Muscle of arm (tissue), 12 donors: ENCODE results near the gene CFAP77. TPM values are rescaled to one million over a fixed set of nuclear protein-coding genes. Genes with fewer than 3 reads are reported as not detected.
A peak's percentile ranks its signal among the peaks of the same experiment; 100 is the strongest.

Experiments
- DNase-seq: peaks from one replicate; pipeline ENCODE4 v3.0.0-alpha.2; 2013
- polyA plus RNA-seq, 12 donors: library from polyadenylated mRNA; unstranded; fragments of 120-200 nt; gene quantifications; one replicate each; pipeline ENCODE4 v1.2.1, GENCODE V29; 2013; ENCODE audit not compliant: insufficient read length in 12 of 12

Gene CFAP77
- polyA plus RNA-seq, 12 donors, result 0.09 to 0.32 (median 0.18) TPM; not detected in 9

DNA sequence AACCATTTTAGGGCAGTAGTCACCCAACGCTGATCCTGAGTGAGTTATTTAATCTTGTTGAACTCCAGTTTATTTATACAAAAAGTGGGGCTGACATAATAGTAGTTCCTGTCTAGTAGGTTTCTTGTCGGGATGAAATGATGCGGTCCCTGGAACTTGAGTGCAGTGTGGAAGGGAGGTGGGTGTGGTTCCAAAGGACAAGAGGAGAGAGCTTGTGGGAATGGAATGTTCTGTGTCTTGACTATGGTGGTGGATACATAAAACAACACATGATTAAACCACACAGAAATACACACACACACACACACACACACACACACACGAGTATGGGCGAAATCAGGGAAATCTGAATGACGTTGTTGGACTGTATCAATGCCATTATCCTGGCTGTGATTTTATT lies 106.3 kb downstream of the CFAP77 start:
- no peak for DNase-seq

DNA sequence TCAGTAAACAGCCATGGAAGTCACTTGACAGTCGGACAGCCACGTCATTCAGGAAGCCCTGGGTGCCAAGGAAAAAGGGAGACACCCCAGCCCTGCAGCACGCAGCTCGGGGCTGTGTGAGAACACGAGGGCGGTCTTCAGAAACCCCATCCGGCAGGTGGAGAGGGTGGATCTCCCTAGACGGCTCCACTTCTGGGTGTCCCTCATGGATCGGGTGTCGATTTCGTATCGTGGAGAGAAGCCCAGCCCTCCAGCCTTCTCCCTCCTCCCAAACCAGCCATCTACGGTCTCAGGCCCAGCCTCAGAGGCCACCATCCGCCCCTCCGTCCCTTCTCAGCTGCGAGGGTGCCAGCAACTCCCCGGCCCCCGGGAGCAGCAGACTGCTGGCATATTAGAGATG lies 106.9 kb downstream of the CFAP77 start:
- no peak for DNase-seq

DNA sequence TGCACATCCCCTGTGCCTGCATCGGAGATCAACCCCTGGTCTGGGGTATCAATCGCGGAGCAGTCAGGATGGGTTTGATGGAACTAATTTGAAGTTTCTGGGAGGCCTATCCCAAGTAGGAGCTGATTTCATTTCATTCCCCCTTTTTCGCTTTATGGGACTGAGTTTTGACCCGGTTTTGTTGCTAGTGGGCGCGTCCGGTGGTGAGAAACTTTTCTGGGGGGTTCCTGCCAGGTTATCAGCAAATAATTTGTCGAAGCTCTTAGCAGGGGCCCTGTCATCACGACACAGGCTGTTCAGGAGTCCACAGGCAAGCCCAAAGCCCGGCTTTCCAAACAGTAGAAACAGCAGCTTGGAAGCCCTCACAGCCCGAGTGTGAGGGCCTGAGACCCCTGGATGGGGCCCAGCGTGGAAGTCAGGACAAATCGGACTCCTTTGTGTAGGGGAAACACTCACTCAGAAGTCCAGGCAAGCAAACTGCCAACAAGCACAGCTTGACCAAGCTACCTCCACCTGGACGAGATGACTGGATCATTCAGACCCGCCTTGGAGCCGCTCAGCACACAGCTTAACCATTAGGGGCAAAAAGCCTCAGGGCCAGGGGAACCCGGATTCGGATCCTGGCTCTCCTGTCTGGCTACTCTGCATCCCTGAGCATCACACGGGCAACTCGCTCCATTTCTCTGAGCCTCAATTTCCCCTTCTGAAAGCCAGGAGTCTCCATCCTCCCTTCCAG lies 108.0 kb downstream of the CFAP77 start:
- no peak for DNase-seq

DNA sequence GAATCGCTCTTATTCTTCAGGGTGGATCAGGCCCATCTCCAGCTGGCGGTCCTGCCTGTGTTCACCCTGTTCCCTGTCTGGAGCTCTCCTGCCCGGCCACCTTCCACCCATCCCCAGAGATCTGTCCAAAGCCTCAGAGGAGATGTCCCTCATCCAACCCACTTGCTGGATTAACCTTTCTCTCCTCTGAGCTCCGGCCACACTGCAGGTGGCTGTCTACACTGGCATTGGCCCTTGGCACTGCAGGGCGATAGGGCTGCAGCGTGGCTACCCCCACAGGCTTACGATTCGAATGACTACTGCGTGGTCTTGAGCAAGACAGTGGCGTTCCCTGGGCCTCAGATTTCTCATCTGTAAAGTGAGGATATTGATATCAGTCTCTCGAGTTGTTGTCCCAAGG lies 108.6 kb downstream of the CFAP77 start:
- no peak for DNase-seq

DNA sequence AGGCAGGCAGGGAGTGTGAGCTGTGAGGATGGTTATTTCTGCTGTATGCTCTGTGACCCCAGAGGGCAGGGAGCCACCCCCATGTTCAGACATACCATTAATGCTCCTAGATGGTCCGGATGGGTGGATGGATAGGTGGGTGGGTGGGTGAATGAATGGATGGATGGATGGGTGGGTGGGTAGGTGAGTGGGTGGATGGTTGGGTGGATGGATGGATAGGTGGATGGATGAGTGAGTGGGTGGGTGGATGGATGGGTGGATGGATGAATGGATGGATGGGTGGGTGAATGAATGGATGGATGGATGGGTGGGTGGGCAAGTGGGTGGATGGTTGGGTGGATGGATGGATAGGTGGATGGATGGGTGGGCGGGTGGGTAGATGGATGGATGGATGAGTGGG lies 109.0 kb downstream of the CFAP77 start:
- DNase-seq, result no peak

DNA sequence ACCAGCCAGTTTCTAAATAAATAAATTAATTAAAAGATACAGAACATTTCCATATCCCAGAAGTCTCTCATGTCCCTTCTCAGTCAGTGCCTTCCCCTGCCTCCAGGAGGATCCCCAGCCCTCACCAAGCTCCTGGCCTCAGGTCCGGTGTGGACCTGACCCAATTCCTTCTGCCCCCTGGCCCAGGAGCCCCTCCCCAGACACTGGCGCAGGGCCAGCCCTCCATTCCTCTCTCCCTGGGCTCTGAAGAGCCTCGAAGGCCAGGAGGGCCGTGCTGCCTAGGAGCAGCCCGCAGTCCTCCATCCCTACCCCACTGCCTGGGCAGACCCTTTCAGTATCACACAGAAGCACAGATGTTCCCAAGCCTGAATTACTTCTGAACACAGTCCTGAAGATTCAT lies 110.6 kb downstream of the CFAP77 start:
- DNase-seq, result no peak

DNA sequence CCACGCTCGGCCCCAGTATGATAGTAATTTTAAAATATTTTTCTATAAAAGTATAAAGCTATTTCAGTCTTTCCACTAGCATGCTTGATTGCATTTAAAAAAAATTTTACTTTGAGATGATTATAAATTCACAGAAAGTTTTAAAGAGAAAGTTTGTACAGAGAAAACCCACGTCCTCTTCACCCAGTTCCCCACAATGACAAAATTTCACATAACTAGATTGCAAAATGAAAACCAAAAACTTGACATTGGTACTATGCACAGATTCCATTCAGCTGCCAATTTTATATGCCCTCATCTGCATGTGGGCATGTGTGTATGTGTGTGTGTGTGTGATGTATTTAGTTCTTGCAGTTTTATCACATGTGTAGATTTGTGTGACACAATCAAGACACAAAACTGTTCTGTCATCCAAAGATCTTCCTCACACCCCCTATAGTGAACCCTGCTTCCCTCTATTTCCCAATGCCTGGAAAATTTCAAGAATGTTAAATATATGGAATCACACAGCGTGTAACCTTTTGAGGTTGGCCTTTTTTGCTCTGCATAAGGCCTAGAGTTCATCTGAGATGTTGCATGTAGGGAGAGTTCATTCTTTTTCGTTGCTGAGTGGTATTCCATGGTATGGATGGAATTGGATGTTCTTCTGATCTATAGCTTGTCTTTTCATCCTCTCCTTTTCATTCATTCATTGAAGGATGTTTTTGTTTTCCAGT lies 115.5 kb downstream of the CFAP77 start:
- no peak for DNase-seq

DNA sequence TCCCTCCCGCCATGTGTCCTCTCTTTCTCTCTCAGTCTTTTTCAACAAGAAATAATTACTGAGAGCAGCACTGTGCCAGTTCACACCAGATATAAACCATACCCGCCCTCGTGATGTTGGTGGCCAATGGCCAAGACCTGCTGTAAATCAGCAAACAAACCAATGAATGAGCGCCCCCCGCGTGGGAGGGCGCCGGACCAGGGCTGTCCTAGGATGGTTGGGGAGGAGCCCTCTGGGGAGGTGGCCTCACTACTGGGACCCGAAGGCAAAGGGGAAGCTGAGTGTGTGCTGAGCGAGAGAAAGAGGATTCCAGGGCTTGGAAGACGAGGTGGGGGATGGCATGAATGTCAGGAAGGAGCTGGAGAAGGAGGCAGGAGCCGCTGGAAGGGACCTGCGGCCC lies 121.2 kb downstream of the CFAP77 start:
- DNase-seq, result no peak

DNA sequence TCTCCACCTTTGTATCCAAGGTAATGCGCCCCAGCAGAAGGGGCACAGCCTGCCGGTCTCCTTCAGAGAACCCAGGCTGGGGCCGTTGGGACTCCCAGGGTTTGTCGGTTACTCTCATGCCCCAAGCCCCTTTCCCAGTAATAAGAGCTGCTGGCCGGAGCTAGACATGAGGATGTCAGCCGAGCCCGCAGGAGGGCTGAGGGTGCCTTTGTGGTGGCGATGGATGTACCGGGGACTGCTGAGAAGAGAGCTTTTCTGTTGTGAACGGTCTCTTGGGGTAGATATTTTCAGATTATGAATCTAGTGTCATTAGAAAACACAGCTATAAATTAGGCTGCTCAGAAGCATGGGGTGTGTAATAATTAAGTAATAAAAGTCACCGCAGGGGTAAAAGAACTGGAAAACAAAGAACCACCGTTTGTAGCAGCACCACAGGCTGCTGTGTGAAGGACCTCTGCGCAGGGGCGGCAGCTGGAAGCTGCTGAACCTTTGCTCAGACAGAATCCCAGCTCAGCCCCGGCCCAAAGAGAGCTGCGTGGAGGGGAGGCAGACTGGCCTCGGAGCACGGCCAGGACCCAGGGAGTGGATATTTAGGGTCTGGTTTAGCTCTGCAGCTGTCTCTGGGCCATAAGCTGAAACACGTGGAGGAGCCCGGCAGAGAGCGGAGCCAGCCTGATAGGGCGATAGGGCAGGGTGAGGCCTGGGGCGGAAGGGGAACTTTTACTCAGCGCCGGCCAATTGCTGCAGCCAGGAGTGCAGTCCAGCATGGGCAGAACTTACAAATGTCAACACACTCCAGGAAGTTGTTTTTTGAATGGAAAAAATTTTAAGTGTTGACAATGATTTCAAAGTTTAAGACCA lies 121.9 kb downstream of the CFAP77 start:
- DNase-seq, result no peak

DNA sequence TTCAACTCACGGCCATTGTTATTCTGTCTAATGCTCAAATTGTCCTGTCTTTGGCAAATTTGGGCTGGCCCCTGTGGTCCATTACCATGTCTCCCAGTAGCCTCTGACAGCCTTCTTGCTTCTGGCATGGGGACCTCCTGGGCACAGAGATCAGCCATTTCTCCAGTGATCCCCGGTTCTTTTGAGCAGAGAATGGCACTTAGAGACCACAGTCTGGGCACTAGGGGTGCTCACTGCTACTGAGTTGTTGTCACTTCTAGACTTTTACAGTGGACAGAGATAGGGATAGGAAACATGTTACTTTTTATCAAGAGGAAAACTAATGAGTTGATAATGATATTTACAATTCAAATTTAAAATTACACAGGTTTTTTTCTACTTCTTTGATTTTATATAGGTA lies 124.8 kb downstream of the CFAP77 start:
- no peak for DNase-seq

DNA sequence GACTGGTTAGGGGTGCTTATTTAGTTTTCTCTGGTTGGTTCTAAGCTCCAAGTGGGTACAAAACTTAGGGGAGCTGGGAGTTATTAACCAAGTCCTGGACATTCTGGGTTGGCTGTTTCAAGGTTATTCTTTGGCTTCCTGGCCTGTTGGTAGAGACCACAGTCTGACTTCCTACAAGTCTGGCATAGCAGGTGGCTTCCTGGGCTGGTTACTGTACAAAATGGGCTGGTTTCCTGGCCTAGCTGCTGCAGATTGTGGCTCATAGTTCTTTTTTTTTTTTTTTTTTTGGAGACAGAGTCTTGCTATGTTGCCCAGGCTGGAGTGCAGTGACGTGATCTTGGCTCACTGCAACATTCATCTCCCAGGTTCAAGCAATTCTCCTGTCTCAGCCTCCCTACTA lies 126.1 kb downstream of the CFAP77 start:
- DNase-seq, result no peak

DNA sequence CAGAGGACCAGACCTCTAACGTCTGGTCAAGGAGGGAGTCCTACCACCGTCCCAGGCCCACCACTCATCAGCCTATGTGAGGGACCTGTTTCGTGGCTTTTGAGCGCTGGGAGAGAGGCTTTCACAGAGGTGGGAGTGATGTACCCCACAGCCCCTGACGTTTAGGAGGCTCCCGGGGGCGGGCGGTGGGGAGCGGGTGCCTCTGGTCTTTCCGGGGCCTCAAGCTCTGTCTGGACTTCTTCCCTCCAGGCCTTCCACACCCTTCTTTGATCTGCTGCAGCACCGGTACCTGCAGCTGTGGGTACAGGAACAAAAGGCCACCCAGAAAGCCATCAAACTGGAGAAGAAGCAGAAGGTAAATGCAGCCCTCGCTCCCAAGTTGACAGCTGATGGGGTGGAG lies 127.3 kb downstream of the CFAP77 start:
- DNase-seq, result no peak

DNA sequence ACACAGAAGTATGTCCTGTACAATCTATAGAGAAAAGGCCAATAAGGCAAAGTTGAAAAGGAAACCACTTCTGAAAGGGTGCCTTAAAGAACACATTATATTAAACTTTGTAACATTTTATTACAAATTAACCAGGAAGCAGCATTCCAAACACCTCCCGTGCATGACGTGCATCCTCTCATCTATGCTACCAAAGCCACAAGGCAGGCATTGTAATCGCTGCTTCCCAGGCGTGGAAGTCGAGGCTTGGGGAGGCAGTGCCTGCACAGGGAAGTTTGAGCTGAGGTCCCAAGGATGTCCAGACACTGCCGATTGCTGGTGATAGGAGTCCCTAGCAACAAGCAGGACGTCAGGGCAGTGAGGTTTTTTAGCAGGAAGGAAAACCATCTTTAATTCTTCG lies 128.1 kb downstream of the CFAP77 start:
- no peak for DNase-seq

DNA sequence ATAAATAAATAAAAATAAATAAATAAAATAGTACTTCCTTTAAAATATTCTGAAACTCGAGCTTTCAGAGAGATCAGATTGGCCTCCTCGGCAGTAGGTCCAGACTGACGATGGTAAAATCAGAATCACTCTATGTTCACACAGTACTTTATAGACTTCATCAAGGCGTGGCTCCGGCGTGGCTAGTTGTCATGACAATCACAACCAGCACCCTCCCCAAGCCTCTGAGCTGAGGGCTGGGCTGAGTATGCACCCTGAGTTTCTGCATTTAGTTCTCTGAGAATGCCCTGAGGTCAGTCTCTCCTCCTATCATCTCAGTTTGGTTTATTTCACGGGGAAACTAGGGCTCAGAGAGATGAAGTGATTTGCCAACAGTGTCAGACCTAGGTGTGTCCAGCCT lies 129.1 kb downstream of the CFAP77 start:
- no peak for DNase-seq

DNA sequence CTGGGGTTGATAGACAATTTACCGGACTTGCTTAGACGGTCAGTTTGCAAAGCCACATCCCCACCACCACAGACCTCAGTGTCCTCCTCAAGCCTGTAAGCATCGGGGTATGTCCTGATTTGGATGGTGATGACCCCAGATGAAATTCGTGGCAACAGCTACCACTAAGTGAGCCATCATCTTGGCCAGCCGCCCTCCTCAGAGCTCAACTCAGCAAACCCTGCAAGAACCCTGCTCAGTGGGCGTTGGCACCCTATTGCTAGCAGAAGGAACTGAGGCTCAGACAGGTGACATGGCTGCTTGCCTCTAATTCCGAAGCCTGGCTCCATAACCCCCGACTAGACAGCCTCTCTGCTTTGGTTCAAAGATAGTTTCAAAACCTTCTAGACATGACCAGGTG lies 131.0 kb downstream of the CFAP77 start:
- DNase-seq, result no peak

DNA sequence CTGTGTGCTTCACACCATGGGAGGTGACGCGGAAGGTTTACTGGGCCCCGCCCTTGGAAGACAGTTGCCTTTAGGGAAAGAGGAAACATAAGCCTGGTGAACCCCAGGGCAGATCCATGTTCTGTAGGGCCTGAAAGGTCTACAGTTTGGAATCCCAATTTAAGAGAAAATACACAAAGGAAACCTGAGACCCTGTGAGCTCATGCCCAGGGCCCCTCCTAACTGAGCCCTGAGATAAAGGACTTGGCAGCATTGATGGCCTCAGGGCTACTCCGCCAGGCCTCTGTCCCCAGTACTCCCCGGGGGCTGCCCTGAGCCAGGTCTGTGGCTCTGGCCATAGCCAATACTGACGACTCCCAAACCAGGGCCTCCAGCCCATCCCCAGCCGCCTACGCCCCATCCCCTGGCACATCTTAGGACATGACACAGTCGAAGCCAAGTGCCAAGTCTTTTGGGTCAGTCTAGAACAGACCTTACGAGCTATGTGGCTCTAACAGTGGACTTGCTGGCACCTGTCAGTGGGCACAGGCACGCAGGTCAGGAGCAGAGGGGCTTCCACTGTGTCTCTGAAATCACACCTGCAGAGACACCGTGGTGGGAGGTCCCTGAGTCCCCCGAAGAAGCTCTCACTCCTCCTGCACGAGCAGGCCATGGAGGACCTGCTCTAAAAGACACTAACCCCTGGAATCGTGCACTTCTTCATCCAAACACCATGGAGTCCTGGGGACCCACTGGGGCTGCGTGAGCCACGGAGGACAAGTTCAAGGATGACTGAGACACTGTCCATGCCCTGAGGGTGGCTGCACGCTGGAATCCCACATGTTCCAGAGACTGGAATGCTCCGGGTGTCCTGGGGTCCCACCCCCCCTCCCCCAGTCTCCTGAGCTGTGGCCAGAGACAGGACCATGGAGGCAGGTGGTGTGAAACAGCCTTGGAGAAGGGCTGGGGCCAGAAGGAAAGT lies 132.1 kb downstream of the CFAP77 start:
- no peak for DNase-seq

DNA sequence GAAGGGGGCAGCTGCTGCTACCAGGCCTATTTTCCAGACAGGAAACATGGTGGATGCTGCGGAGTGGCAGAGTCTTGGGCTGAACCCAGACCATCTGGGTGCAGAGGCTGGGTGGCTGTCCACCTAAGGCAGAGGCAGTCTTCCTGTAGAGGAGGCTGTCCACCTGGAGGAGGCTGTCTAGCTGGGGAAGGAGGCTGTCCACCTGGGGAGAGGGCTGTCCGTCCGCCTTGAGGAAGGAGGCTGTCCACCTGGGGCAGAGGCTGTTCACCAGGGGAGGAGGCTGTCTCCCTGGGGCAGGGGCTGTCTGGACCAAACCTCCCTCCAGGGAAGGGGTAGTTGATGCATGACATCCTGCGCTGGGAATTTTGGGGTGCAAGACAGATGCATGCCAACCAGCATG lies 133.2 kb downstream of the CFAP77 start:
- no peak for DNase-seq

DNA sequence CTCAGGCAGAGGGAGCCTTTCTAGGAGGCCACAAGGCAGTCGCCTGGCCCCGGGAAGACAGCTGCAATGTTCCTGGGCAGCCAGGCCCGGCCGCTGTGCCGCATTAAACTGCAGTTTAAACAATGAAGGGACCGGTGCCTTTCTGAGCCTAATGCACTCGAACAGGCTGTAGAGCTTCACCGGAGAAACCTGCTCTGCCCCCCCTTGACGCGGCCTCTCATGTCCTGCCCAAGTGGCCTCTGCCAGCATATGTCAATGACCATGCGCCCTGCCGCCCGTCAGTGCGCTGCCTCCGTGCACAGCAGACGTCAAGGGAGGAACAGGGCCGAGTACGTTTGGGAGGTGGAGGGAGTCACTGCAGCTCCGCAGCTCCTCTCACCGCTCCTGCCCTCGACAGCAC lies 133.9 kb downstream of the CFAP77 start:
- no peak for DNase-seq

DNA sequence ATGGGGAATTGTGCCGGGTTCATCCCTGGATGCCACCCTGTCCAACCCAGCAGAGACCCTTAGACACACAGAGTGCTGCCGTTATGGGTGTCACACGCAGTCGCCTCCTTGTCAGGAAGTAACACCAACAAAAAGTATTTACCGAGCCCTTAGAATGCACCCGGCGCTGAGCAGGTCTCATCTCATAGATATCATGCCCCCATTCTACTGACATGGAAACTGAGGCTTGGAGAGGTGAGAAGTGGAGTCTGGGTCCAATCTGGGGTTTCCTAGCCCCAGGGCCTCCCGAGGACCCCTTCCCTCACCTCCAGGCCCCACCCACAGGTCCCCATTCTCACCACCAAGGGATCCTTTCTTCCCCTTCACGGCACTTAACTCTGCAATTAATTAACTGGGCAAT lies 135.6 kb downstream of the CFAP77 start:
- no peak for DNase-seq

DNA sequence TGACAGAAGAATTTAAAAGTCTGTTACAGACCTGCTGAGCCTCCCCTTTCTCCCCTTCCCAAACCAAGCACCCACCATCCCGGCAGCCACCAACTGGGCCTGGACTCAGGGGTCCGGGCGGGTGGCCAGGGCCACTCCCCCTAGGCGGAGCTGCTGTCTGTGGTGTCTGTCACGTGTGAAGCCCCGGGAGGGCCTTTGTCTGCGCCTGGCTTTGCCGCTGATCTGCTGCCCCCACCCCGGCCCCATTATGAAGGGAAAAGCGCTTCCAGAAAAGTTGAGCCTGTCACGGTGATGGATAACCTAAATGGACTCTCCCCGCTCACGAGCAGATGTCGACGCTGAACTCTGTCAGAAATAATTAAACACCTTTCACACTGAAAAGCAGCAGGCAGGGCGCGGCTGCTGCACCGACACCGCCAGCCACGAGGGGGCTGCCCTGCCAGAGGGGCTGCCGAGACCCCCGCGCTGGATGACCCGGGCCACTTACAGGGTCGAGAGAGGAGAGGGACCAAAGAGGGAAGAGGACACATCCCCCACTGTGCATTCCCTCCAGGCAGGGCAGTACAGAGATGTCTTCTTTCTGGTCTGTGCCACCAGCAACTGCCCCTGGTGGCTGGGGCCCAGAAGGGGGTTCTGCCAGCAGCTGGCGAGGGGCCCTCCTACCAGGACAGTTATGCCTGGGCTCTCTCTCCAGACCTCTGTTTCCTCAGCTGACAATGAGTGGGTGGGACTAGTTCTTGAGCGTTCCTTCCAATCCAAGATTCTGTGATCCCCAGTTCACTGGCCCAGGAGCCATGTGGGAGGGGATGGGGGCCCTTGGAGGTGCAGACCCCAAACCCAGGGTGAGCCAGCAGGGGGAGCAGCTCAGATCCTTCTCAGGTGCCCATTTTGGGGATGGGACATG lies 136.4 kb downstream of the CFAP77 start:
- peak; percentile 36 for DNase-seq

DNA sequence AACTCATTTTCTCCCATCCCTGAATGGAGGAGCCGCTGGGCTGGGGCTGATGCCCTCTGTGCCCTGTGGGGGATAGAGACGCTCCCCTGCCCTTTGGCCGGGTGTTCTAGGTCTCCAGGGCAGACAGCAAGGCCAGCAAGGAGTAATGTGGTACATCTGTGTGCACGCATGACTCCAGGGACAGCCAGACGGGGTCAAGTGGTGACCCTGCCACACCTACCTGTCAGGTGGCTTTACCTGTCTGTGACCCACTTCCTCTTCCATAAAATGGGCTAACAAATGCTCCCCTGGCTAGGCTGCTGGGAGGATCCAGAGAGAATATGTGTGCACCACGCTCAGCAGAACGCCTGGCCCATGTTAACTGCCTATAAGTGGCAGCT lies 137.0 kb downstream of the CFAP77 start:
- DNase-seq, result no peak
